ENCODE measurements around the gene RAD51B.
"Not testable (repeated sequence)": the region's sequence is repeated elsewhere in the genome, so short reads cannot be mapped to it uniquely, and the experiment has no call there.

Gene RAD51B

DNA sequence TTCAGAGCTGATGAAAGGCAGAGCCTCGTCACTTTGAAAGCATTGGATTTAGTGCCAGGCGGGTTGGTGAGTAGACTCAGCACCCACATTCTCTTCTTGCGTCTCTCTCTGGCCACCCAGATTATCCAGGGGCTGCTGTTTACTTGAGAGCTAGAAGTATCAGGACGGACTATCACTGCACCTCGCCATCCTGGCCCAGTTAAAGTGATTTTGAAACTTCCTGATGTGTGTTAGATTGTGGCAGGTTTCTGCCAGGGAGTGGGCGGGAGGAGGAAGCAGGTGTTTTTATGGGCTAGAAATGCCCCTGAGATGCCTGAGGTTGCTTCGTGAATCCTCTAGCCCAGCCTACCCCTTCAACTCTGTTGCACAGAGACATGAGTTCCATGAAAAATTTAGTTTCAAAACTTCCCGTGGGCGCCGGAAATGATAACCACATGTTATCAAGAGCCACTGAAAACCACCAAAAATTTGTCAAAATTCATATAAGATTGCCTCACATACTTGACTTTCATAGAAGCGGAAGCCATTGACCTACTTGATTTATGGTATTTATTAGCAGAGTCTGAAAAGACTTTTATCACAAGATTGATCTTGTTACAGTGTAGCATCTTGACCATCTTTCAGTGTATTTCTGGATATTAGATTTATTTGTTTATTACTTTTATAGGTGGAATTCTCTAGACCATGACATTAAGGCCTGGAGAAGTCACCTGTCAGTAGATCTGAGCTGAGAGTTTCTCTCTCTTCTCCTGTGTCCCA, 466.0 kb downstream of the RAD51B start:
- peak; percentile 19 for DNase-seq

DNA sequence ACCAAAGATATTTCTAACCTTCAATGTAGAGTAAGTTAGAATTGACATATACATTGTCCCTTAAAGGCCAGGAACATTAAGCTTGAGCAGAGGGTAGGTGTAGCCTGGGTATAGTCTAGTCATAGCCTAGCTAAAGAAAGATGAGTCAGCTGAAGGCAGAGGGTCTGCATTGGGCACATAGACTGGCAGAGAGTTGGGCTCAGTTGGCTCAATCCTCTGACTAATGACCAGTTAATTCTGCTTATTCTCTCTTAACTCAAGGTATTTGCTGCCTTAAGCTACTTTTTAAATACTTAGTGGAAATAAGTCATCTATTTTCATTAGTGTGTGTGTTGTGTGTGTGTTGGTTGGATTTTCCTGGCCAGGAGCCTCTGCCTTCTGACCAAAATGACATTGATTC, 467.1 kb downstream of the RAD51B start:
- no peak for DNase-seq

DNA sequence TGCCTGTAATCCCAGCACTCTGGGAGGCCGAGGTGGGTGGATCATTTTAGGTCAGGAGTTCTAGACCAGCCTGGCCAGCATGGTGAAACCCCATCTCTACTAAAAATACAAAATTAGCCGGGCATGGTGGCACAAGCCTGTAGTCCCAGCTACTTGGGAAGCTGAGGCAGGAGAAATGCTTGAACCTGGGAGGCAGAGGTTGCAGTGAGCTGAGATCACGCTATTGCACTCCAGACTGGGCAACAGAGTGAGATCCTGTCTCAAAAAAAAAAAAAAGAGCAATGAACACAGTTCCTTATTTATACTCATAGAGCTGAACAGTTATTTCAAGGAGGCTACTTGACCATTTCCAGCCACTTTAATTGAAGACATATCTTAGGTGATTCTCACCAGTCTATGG, 469.9 kb downstream of the RAD51B start:
- DNase-seq: not testable (repeated sequence)

DNA sequence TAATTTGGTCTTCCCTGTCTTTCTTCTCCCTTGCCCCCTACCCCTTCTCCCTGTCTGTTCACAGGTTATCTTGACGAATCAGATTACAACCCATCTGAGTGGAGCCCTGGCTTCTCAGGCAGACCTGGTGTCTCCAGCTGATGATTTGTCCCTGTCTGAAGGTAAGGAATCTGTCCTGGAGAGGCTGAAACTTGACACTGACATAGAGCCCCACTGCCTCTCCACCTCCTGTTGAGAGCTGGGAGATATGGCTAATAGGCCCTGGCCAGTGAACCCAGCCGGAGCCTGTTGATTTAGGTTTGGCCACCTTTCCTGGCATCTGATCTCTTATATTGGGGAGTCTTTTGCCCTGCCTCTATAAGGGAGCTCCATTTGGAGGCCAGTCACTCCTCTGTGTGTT, 472.2 kb downstream of the RAD51B start:
- DNase-seq: no peak

DNA sequence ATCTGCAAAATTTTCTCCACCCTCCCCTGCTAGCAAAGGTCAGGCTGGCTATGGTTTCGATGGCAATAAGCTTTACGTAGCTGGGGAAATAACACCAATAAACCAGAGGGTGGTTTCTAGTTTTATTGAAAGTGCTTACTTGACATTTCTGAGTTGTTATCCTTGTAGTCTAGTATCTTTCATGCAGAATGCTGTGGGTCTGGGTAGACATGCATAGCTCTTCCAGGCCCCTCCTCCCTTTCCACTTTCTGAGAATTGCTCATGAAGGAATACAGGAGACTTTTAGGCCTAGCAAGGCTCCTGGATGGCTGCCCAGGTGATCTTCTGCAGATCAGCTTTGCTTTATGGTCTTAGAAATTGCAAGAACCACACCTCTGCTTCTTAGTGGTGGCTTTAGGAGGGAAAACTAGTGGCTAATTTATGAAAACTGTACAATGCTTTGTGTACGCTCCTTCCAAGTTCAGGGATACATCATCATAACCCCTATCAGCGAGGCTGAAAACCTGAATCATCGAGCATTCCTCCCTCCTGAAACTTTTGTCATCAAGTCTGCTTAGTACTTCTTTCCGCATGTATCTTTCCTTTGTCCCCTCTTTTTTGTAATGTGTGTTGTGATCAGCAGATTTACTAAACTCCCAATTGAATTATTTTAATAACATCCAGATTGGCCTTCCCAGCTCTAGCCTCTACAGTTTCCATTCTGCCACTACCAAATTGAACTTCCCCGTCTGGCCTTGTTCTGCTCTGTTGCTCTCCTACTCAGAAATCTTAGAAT, 473.0 kb downstream of the RAD51B start:
- DNase-seq: no peak

DNA sequence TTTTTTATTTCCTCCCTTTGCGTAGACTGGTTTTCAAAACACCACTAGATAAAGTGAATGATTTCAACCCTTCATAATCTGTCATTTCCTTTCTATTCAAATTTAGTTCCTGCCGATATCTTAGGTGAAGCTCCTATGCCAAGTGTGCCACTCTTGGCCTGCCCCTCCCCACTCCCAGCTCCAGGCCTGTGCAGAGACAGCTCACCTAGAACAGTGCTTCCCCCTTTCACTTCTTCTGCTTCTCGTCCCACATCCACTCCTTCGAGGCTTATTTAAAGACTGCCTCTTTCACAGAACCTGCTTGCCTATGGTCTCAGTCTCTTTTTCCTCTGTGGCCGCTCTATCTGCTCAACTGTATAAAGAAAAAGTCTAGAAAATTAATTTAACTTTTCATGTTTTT, 473.8 kb downstream of the RAD51B start:
- DNase-seq: no peak

DNA sequence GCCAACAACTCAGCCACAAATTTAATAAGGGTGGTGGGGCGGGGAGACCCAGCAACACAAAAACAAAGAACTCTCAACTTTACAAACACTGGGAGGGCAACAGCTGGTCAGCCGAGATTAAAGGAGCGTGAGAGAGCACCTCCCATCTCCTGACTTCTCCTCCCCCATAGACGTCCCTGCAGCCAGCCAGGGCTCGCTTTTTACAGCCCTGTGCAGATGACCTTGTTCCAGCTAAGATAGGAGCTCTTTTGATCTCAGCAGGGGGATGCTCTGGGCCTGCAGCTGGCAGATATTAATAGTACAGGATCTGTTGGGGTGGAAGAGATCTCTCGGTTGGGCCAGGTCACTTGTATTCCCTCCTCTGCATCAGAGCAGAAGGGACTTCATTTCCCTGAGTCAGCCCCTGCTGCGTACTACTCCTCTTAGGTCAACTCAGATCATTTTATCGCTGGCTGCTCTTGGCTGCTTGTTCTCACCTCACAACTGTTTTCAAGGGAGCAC, 475.8 kb downstream of the RAD51B start:
- no peak for DNase-seq

DNA sequence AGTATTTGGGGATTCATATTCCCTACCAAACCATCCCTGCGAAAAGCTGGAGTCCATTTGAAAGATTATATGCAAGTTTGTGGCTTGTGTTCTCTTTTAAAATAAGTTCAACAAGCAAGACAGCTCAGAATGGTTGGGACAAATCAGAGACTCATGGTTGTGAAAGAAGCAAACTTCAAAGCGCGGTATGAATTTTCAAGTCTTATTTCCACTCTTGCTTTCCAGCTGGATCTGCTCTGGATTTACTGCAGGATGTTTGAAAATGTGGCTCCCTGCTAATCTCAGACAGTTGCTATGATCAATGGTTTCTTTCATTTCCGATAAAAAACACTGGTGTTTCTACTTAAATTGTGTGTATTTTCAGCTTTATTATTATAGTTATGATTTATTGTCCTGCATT, 477.5 kb downstream of the RAD51B start:
- DNase-seq: no peak

DNA sequence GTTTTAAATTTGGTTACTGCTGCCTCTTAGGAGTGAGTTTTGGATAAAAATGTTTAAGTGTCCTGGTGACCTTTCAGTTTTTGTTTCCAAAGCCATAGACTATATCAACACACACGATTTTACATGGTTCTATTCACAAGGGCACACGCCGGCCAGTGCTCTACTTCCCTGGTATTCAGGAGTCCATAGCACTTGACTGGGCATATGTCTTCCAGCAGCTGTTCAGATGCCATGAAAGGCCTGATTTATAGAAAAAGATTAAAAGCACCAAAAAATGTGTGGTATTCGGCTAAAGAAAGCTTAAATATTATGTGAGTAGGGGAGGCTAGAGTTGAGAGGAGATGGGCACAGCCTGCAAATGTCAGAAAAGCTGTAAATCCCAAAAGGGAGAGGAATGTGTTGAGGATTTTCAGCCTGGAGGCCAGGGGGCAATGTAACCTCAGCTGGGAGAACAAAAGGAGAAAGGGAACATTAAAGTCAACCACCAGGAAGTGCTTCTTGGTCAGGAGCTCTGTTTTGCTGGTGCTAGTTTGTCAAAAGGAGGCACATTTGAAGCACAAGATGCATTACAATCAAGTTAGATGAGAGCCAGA, 478.4 kb downstream of the RAD51B start:
- no peak for DNase-seq

DNA sequence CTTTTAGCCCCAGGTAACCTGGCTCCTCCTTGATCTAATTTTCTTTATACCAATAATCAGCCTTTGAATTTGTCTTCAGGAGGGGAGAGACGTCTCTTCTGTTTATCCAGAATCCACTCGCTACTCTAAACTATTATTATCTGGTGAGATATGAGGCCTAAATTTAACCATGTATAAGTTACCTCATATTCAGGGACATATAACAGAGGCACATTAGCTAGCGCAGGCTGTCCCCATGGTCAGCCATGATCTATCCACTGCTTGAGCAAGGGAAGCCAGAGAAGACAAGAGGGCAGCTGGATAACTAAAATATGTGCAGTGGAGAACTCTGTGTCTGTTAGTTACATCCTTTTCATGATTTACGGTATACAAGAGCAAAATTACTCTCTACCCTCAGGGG, 481.0 kb downstream of the RAD51B start:
- DNase-seq: no peak

DNA sequence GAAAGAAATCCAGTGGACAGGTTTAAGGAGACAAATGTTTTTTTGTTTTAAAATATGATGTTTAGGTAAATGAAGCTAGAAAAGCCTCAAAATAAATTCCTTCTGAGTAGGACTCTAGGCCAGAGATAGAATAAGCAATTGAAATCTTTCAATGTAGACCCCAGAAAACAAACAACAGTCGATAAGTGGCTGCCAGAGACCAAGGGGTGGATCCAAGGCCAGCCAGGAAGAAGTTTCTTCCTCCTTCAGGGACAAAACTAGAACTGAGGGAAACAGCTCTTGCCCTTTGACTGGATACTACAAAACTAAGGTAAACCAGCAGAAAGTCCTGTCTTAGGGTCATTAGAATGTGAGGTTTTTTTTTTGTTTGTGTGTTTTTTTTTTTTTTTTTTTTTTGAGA, 481.6 kb downstream of the RAD51B start:
- DNase-seq: no peak

DNA sequence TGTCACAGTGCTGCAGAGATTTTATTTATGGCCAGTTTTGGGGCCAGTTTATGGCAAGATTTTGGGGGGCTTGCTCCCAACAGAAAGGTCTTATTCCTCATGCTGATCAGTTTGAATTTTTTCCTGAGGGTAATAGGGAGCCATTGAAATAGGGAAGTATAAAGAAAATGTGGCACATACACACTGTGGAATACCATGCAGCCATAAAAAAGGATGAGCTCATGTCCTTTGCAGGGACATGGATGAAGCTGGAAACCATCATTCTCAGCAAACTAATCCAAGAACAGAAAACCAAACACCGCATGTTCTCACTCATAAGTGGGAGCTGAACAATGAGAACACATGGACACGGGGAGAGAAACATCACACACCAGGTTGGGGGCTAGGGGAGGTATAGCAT, 483.4 kb downstream of the RAD51B start:
- DNase-seq: not testable (repeated sequence)

DNA sequence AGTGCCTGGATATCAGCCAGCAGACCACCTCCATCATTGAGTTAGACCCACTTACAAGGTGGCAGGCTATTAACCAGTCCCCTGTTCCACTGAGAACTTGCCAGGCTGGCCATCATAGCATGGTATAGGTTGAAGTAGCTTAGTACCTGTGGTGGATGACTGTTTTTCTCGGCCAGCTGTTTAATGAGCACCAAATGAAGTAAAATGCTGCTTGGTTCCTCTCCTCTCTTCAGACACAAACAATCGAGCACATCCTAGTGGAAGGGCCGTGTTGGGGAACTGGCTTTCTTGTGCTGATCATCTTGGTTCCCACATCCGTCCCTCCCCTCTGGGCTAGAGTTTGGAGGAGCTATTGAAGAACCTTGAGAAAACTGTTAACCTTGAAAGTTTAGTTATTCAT, 486.2 kb downstream of the RAD51B start:
- no peak for DNase-seq

DNA sequence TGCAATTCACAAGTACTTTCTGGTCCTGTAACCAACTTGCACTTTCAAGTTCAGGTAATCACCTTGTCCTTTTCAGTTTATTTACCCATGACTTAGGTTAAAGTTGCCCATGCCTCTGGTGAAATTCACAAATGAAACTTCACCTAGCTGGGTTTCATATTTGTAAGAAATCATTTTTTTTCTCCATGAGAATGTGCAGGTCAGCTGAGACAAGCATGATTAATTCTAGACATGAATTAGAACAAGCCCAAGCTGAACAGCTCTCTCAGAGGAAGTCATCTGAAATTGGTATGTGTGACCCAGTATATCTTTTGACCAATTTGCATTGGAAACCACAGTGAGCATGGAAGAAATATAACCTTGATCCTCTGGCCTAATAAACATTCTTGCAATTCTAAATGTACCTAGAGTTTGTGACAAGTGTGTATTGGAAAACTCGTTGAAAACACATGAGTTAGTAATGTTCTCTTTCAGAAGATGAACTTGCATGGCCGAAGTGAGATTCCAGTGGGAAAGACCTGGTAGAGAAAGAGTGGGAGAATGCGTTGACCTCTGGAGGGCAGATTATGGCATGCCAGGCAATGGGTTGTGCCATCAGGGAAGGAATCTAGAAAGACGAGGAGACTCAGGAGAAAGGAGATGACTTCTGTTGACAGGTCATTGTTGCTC, 486.8 kb downstream of the RAD51B start:
- DNase-seq: no peak

DNA sequence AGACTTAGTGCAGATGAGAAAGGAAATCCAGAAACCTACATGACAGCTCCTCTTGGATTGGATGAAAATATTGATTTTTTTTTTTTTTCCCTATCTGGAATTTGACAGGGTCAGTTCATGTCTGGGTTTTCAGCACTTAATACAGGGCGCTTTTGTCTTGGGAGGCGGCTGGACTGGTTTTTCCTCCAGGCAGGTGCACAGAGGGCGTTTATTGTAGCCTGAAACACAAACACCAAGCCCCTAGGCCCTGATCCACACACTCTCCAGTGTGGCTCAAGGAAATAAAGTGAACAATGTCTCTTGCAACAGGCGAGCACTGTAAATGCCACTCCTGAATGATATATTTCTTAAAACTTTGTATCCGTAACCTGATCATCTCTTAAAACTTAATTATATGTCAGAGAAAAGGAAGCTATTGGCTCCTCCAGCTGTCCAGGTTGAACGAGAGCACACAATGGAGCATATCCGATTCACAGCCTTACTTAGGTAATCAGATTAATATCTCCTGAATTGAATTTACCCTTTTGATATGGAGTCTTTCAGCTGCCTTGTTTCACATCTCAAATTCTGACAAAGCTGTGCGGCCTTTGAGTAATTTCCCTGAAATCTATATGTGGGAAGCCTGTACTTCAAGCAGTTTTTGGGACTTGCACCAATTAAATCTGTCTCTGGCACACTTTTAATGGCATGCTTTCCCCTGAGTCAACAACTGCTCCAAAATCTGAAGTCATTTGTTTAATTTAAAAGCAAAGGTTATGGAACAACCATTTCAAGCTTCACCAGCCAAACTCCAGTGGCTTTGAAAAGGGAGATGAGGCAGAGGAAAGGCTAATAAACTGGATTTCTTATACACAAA, 487.6 kb downstream of the RAD51B start:
- no peak for DNase-seq

DNA sequence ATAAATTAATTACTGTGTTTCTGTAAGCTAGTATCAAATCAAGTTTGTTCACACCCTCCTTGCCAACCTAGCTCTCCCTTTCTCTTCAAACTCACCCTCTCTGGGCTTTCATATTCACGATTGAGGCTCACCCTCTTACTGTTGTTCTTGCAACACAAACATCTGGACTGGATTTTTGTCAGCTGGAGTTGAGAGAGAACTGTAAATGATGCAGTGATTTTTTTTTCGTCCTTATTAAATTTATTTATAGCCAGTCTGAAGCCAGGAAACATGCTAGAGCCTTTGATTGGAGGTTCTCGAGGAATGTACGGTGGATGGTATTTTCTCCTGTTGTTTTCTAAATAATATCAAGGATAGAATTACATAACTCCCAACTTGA, 488.2 kb downstream of the RAD51B start:
- DNase-seq: no peak

DNA sequence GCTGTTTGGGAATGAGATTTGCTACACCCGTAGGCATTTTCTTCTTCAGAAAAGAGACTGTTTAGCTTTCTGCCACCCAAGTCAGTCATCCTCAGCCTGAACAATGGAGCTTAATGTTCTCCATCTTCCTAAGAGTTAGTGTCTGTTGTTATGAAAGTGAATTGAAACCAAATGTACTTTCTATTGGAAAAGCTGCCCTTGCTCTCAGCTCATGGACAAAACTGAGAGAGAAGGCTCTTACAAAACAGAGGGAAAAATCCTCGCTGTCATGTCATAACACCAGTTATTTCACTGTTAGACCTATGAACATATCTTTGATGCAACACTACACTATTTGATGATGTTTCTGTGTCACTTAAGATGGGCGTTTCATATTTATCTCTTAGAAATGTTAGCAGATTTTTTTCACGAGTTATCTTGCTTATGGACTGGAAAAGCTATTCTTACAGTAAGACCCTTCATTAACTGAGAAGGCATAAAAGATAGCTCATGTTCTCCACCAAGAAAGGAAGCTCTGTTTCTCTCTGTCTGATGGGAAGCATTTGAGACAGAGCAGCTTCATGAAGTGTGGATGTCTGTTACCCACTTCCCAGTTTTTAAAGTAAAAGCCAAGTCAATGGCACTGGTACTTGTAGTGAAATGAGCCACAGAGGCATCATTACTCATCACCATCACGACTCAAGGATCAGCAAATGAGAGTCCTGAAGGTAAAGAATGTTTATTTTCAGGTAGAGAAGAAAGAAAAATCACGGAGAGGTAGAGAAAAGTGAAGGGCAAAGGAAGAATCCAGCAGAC, 489.3 kb downstream of the RAD51B start:
- DNase-seq: no peak

DNA sequence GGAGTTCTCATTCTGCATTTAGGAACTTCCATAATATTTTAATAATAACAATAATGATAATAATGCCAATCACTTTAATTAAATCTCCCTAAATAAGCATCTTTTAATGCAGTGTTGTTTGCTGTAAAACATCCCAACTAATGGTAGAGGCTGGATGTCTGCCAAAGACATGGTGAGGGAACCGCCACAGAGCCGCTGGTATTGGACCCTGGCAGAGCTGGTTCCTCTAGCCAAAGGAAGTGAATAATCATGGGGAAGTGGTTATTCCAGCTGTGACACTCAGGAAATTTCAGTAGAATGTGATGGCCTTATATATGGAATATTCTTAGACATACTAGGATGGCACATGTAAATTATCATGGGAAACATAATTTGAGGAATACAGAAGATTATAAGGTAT, 490.0 kb downstream of the RAD51B start:
- no peak for DNase-seq

DNA sequence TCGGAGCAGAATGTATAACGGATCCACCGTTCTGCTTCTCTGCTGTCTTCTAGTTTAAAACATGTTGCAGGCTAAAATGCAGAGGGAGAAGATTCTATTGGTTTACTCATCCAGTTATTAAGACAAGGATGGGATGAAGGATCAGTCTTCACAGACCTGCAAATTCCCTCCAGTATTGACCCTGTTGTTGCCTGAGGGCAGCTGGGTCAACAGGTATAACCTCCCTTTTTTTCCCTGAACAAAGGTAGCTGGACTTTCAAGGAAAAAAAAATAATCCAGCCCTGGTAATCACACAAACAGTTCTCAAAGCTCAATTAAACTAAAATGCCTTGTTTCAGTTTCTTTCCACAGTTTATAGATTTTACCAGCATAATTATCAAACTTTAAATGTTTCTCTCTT, 492.7 kb downstream of the RAD51B start:
- no peak for DNase-seq

DNA sequence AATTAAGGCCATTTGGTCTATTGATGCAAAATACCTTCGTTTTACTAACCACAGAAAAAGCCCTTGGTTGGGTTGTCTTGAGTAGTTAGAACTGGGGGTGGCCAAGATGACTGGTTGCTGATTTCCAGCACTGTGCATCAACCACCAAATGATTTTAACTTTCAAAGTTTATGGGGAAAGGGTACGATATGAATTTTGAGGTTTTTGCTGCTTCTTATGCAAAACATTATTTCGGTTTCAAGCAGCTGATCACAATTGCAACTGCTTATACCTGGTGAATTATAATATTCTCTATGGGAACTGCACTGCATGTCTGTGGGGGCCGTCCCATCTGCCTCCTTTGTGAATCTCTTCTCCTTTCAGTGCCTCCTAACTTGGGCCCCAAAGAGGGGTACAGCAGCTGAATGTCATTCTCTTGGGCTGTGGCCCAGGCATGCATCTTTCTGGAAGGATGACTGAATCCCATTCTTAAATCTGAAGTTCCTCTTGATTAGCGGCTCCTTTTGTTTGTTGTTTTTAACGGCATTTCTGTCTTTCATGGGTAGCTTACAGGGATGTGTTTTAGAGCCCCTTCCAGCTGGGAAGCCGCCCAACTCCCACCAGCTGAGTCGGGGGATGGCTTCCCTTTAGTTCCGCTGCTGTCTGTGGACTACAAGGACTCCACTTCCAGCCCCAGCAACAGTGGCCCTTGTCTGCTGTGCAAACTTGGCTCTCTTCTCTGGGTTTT, 493.5 kb downstream of the RAD51B start:
- DNase-seq: no peak

DNA sequence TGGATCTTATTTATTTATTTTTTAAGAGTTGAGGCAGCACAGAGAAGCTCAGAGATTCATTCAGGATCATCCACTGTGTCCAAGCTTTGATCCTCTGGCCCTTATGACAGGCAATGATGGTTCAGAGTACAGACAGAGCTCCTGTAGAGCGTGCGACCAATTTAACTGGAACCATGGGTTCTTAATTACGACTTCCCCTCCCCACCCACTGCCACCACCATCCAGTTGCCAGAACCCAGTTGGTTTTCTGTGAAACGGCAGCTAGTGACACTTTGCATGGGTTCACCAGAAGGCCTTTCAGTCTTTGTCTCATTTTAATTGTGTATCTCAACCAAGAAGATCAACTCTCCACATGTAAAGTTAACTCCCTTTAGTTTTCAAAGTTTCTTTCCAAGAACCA, 495.1 kb downstream of the RAD51B start:
- DNase-seq: no peak

All from activated CD4-positive, alpha-beta T cell treated with anti-CD3 and anti-CD28 coated beads for 1 hour (primary cell).